Posterior cingulate gyrus (tissue), 11 donors: ENCODE data around the gene SCARB2.

Source experiments
- DNase-seq, 10 donors: peaks; one replicate each; pipeline versions ENCODE4 v3.0.0 to v3.0.0-alpha.2; 2020 to 2021; ENCODE audit warnings: mixed read lengths in 3 of 10
- intact Hi-C: fragments of 100-400 bp; cut with DNase I; formaldehyde crosslinking; loops from one replicate; pipeline ENCODE4 v1.15.1; 2023

The SCARB2 gene

GRCh38 chr4:76201276-76201675, 12.3 kb downstream of the SCARB2 start:
- intact Hi-C loops = no loop called here
- no peak for DNase-seq

GRCh38 chr4:76200771-76201231, 12.8 kb downstream of the SCARB2 start:
- intact Hi-C loops = no loop called here
- DNase-seq = no peak

GRCh38 chr4:76199664-76200211, 13.9 kb downstream of the SCARB2 start:
- peak in 9 of 10 donors; percentile 29 to 93 (median 59) for DNase-seq
- intact Hi-C loops = loop anchor here (2.0 kb wide), 1 partner anchor 13 kb away; the partner anchor contains the start of gene SCARB2

DNA sequence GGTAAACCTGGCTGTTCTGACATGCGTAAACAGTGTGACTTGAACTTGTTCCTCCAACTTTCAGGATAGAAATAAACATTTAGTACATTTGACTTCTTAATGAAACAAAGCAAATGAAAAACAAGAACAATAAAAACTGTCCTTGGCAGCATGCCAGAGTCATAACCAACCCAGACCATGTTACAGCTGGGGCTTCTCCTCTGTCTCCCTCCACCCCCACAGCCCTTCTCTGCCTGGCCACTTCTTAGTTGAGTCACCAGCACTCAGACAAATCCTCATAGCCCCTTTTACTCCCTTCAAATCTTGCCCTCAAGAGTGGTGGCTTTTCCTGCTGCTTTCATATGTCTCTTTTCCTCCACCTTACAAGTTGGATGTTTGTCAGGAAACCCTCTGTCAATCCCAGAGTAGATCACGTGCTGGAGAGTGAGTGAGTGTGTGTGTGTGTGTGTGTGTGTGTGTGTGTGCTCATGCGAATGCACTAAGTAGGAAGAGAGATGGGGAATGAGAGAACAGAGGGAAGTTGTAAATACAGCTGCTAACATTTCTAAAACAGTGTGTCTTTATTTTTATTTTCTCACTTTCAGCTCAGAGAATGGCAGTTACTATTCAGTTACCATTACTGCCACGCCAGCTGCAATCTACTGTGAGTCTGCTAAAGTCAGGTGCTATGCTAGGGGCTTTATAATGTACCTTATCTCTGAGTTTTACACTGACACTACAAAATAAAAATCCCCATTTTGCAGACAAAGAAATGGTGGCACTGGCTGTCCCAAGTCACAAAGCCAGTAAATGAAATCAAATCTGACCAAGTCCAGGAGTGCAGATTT, 15.0 kb downstream of the SCARB2 start:
- peak in 4 of 10 donors; percentile 41 to 85 (median 46) for DNase-seq
- intact Hi-C loops = loop anchor here (2.0 kb wide), 1 partner anchor 14 kb away; the partner anchor contains the start of gene SCARB2

GRCh38 chr4:76197971-76198410, 15.6 kb downstream of the SCARB2 start:
- DNase-seq = peak; percentile 63 to 97 (median 76)
- intact Hi-C loops = loop anchor here (2.0 kb wide), 1 partner anchor 15 kb away; the partner anchor contains the start of gene SCARB2

DNA sequence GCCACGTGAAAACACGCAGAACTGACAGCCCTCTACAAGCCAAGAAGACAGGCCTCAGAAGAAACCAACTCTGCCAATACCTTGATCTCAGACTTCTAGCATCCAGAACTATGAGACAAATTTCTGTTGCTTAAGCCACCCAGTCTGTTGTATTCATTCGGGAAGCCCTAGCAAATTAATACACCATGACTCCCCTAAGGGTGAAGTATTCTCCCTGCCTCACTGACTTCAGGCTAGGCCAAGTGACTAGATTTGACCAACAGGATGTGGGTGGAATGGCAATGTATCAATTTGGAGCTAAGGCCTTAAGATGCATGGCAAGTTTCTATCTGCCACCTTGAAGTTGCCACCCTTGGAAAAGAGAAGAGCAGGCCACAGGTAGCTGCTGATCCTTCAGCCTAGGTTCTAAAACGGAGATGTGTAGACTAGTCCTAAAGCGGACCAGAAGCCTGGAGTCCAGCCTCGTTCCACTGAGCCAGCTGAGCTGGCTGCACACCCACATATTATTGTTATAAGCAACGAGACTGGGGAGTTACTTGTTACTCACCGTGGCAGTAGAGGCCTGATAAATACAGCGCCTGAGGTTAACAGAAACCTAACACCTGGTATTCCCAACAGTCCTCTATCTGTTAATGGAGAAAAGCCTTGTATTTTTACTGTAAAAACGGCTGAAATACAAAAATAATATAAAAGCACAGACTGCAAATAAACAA, 16.4 kb downstream of the SCARB2 start:
- intact Hi-C loops = no loop called here
- no peak for DNase-seq

DNA sequence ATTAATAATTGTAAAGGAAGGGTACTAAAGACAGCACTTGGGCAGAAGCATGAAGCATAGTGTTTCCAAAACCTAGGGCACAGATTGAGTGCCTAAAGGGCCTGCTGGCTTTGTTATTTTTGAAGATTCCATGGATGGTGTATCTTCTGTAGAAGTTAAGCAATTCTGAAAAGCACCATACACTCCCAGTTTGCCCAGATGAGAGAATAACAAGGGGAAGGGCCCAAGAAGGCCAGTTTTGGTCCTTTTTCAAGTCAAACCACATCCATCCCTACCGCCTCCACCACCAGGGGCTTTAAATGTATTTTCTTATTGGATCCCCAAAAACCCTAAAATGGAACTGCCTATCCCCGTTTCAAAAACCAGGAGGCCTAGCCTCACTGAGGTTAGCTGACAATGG, 17.2 kb downstream of the SCARB2 start:
- DNase-seq = no peak
- intact Hi-C loops = no loop called here

DNA sequence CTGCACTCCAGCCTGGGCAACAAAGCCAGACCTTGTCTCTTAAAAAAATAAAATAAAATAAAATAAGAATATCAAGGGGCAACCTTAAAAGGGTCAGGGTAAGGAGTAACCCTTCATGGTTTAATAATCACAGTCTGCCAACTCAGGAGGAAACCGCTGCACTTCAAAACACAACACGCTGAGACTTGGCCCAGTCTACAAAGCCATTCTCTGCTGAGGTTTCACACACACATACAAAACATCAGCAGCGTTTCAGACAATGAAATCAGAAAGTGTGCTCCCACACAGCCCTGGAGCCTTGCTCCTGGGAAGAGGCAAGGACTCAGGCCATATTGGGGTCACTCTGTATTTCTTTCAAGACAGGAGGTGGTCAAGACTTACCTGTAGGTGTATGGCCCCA, 18.3 kb downstream of the SCARB2 start:
- no peak for DNase-seq
- intact Hi-C loops = no loop called here

- DNase-seq = no peak
- intact Hi-C loops = no loop called here
Observed at GRCh38 chr4:76194325-76194724, 19.3 kb downstream of the SCARB2 start.

GRCh38 chr4:76192236-76192635, 21.4 kb downstream of the SCARB2 start:
- DNase-seq = no peak
- intact Hi-C loops = no loop called here

- intact Hi-C loops = no loop called here
- no peak for DNase-seq
Observed at GRCh38 chr4:76188557-76188956, 25.1 kb downstream of the SCARB2 start.

- intact Hi-C loops = no loop called here
- no peak for DNase-seq
Observed at GRCh38 chr4:76188149-76188548, 25.5 kb downstream of the SCARB2 start.

DNA sequence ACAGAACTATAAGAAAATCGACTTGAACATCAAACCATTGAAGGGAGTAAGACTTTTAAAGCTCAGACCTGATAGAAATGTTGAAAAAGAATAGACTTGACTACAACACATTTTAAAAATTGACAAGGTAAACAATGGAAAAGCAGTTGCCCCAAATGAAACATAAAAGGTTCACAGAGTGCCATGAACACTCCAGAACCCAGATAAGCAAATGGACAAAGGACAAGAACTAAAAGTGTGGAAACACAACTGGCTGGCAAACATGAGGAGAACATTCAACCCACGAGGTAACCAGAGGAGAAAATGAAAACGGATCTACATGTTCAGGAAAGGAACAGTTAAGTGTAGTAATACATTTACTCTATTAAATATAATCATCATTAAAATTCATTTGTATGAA, 26.5 kb downstream of the SCARB2 start:
- intact Hi-C loops = no loop called here
- DNase-seq = no peak

GRCh38 chr4:76182463-76182862, 31.2 kb downstream of the SCARB2 start:
- intact Hi-C loops = no loop called here
- DNase-seq = no peak

DNA sequence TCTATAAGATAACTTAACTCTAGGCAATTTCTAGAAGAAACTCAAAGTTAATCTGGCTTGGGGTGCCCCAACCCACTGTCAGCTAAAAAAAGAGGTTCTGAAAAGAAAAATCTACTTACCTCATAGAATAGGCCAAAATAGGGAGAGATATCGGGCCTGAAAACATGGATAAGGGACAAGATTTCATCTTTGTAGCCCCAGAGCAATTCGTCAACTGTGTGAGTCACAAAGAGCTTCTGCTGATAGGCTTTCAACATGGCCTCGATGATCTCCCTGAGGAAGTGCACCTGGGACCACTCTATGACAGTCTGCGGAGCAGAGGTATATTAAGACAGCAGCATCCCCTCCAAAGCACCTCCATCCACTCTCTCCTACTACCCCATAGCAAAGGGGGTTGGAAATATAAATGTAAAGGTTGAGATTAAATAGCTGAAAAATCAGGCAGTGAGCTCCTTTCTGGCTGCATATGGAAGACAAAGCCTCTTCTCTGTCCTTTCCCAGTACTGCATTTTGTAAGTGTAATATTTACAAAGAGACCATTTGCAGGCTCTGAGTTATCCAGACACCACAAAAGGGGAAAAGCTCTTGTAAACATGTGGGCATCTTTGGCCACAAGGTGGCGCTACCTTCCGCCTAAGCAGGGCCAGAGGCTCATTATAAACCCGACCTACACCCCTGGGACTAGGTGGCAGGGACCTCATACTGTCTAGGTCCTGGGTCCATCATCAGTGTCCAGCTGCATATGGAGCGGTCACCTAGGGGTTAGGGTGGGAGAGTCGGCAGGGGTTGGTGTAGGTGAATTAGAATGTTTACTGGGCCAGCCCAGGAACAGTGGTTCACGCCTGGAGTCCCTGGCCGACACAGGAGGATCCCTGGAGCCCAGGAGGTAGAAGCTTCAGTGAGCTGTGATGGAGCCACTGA, 34.0 kb downstream of the SCARB2 start:
- intact Hi-C loops = loop anchor here (5.0 to 10.0 kb wide), 2 partner anchors 73 to 325 kb away; partner anchors contain the start of gene FAM47E
- peak; percentile 69 to 98 (median 90) for DNase-seq

DNA sequence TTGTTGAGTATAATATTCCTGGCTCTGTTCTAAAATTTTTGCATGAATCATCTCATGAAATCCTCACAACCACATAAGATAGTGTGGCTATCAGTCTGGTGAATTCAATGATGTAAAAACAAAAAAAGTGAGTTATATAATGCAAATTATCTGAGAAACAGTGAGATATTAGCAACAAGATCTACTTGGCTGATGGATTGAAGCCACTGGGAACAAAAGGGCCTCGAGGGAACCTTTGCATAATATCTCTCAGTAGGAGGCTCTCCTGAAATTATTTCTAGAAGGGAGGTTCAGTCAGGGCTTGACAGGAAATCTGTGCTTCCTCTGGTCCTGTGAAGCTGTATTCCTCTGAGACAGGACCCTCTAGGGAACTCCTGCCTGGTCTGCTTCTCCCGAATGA, 35.3 kb downstream of the SCARB2 start:
- no peak for DNase-seq
- intact Hi-C loops = loop anchor here (5.0 to 10.0 kb wide), 2 partner anchors 74 to 327 kb away; partner anchors contain the start of gene FAM47E

- DNase-seq = no peak
- intact Hi-C loops = loop anchor here (5.0 to 10.0 kb wide), 2 partner anchors 75 to 327 kb away; partner anchors contain the start of gene FAM47E
Observed at GRCh38 chr4:76177709-76178108, 35.9 kb downstream of the SCARB2 start.

- intact Hi-C loops = loop anchor here (5.0 to 10.0 kb wide), 2 partner anchors 77 to 329 kb away; partner anchors contain the start of gene FAM47E
- DNase-seq = no peak
Observed at GRCh38 chr4:76175336-76175735, 38.3 kb downstream of the SCARB2 start.

DNA sequence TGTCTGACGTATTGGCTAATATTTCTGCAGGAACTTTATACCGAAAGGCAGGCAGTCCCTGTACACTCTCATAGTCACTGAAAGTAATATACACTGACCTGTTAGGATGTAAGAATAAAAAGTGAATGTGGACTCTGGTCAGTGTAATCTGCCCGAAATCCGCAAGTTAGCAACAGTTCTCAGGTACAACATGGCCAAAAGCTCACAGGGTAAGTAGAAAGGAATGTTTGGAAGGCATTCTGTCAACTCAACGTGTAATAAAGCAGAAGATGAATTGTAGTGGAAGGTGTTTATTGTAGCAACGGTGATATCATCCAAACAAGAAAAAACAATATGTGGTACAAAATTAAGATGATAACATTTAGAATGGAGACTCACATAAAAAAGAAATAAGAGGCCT, 39.4 kb downstream of the SCARB2 start:
- intact Hi-C loops = loop anchor here (10.0 kb wide), 1 partner anchor 331 kb away; no protein-coding TSS in a partner anchor
- no peak for DNase-seq

DNA sequence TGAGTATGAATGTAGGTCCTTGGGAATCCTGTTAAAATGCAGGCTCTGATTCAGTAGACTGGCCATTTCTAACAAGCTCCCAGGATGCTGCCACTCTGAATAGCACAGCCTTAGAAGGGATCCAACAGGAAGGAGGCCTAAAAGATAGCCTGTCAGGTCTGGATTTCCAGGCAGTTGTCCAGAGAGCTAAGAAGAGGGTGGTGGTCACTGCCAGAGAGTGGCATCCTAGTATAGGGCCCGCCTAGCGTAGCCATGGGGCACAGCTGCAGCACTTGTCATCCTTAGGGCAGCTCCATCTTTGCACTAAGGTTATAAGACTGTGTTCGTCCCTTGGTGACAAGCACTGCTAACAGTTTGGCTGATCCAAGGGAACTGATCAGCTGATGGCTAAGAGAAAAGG, 44.9 kb downstream of the SCARB2 start:
- no peak for DNase-seq
- intact Hi-C loops = no loop called here
